ENCODE measurements around the gene SPATS2L. TPM values are rescaled to one million over a fixed set of nuclear protein-coding genes. Genes with fewer than 3 reads are reported as not detected.
A peak's percentile ranks its signal among the peaks of the same experiment; 100 is the strongest.

Gene SPATS2L
- total RNA-seq, 1 donor from 2014 or later, result 77.3 TPM

- H3K4me3 ChIP-seq (ENCODE audit: low read depth, low read length), result no peak overlapping the region
- no peak for TF ChIP-seq CTCF (IDR thresholded peaks at IDR 0.05; ENCODE audit: insufficient read depth, low read length, poor library complexity, severe bottlenecking)
- peak; percentile 69 for DNase-seq (ENCODE audit: low read depth)
- H3K36me3 ChIP-seq (ENCODE audit: control insufficient read depth, insufficient read depth, low read length), result no peaks in the 10 kb centered on the region
- H3K27me3 ChIP-seq (ENCODE audit: control insufficient read depth, insufficient read depth, low read length), result no peaks in the 10 kb centered on the region
These were observed 13.2 kb downstream of the SPATS2L start for GRCh38 chr2:200319548-200320337.

GRCh38 chr2:200320344-200320743, 13.9 kb downstream of the SPATS2L start:
- TF ChIP-seq CTCF (IDR thresholded peaks at IDR 0.05; ENCODE audit: insufficient read depth, low read length, poor library complexity, severe bottlenecking), result no peak
- DNase-seq (ENCODE audit: low read depth), result no peak
- H3K4me3 ChIP-seq (ENCODE audit: low read depth, low read length), result no peak overlapping the region
- no peaks in the 10 kb centered on the region for H3K27me3 ChIP-seq (ENCODE audit: control insufficient read depth, insufficient read depth, low read length)
- no peaks in the 10 kb centered on the region for H3K36me3 ChIP-seq (ENCODE audit: control insufficient read depth, insufficient read depth, low read length)

GRCh38 chr2:200320991-200321390, 14.5 kb downstream of the SPATS2L start:
- Histone ChIP-seq H3K27me3 (ENCODE audit: control insufficient read depth, insufficient read depth, low read length) (no peaks in the 10 kb centered on the region), H3K36me3 (ENCODE audit: control insufficient read depth, insufficient read depth, low read length) (no peaks in the 10 kb centered on the region), H3K4me3 (ENCODE audit: low read depth, low read length) (no peak overlapping the region)
- no peak for DNase-seq (ENCODE audit: low read depth)
- TF ChIP-seq CTCF (IDR thresholded peaks at IDR 0.05; ENCODE audit: insufficient read depth, low read length, poor library complexity, severe bottlenecking), result no peak

- H3K4me3 ChIP-seq (ENCODE audit: low read depth, low read length), result no peak overlapping the region
- TF ChIP-seq CTCF (IDR thresholded peaks at IDR 0.05; ENCODE audit: insufficient read depth, low read length, poor library complexity, severe bottlenecking), result no peak
- no peak for DNase-seq (ENCODE audit: low read depth)
- H3K27me3 ChIP-seq (ENCODE audit: control insufficient read depth, insufficient read depth, low read length), result no peaks in the 10 kb centered on the region
- H3K36me3 ChIP-seq (ENCODE audit: control insufficient read depth, insufficient read depth, low read length), result no peaks in the 10 kb centered on the region
These were observed 15.5 kb downstream of the SPATS2L start for GRCh38 chr2:200321780-200322534.

GRCh38 chr2:200322607-200323006, 16.1 kb downstream of the SPATS2L start:
- no peak for TF ChIP-seq CTCF (IDR thresholded peaks at IDR 0.05; ENCODE audit: insufficient read depth, low read length, poor library complexity, severe bottlenecking)
- H3K4me3 ChIP-seq (ENCODE audit: low read depth, low read length), result no peak overlapping the region
- DNase-seq (ENCODE audit: low read depth), result no peak

More at GRCh38 chr2:200322607-200323006, 16.1 kb downstream of the SPATS2L start:
- no peaks in the 10 kb centered on the region for H3K36me3 ChIP-seq (ENCODE audit: control insufficient read depth, insufficient read depth, low read length)
- H3K27me3 ChIP-seq (ENCODE audit: control insufficient read depth, insufficient read depth, low read length), result no peaks in the 10 kb centered on the region
